WERI-Rb-1 (cell line): ENCODE data around the gene FAM151A.
A peak's percentile ranks its signal among the peaks of the same experiment; 100 is the strongest.

ENCODE experiments used
- DNase-seq: peaks from one replicate; pipeline ENCODE4 v3.0.0-alpha.2; 2020
- H3K27ac ChIP-seq: fragments of 250-450 bp; sonication (Bioruptor Pico); 2 replicates; pipeline ENCODE4 v1.5.1; 2020; ENCODE audit warnings: mild to moderate bottlenecking, moderate library complexity
- H3K27me3 ChIP-seq: fragments of 250-450 bp; sonication (Bioruptor Pico); 2 replicates; pipeline ENCODE4 v1.5.1; 2021; ENCODE audit warnings: mild to moderate bottlenecking, low read depth, moderate library complexity; ENCODE audit not compliant: insufficient read depth, severe bottlenecking
- H3K36me3 ChIP-seq: fragments of 250-450 bp; sonication (Bioruptor Pico); 2 replicates; pipeline ENCODE4 v1.5.1; 2020; ENCODE audit warnings: mild to moderate bottlenecking, moderate library complexity
- H3K4me3 ChIP-seq: 2 replicates; pipeline ENCODE4 v1.5.1; 2011; ENCODE audit warnings: low read depth, mild to moderate bottlenecking, control low read depth, low read length
- H3K9me3 ChIP-seq: fragments of 250-450 bp; sonication (Bioruptor Pico); 2 replicates; pipeline ENCODE4 v1.5.1; 2021; ENCODE audit warnings: mild to moderate bottlenecking, moderate library complexity; ENCODE audit not compliant: severe bottlenecking
- TF ChIP-seq, protein P1 (sequence below): IDR thresholded peaks from 2 replicates; pipeline ENCODE4 v1.5.1; 2011; ENCODE audit warnings: low read depth, mild to moderate bottlenecking, control low read depth, inconsistent platforms, low read length

The FAM151A gene

DNA sequence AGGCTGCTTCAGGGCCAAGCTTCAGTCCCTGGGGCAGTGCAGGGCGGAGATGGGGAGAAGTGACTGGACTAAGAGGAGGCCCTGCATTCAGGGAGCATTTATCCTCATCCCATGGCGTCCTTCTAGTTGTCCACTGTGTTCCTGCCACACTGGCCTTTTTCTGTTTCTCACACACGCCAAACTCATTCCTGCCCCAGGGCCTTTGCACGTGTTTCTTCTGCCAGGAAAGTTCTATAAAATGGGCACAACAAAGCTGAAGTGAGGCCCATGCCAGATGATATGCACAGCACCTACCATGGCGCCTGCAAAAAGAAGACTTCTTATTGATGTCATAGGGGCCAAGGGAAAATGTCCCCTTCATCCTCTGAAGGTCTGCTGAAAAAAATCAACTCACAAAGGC lies 42.5 kb upstream of the FAM151A start:
- Histone ChIP-seq H3K36me3 (no peaks in the 10 kb centered on the region), H3K9me3 (no peaks in the 10 kb centered on the region), H3K27ac (no peak overlapping the region), H3K4me3 (no peak overlapping the region), H3K27me3 (no peaks in the 10 kb centered on the region)
- TF ChIP-seq, protein P1, sequence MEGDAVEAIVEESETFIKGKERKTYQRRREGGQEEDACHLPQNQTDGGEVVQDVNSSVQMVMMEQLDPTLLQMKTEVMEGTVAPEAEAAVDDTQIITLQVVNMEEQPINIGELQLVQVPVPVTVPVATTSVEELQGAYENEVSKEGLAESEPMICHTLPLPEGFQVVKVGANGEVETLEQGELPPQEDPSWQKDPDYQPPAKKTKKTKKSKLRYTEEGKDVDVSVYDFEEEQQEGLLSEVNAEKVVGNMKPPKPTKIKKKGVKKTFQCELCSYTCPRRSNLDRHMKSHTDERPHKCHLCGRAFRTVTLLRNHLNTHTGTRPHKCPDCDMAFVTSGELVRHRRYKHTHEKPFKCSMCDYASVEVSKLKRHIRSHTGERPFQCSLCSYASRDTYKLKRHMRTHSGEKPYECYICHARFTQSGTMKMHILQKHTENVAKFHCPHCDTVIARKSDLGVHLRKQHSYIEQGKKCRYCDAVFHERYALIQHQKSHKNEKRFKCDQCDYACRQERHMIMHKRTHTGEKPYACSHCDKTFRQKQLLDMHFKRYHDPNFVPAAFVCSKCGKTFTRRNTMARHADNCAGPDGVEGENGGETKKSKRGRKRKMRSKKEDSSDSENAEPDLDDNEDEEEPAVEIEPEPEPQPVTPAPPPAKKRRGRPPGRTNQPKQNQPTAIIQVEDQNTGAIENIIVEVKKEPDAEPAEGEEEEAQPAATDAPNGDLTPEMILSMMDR, result no peak
- DNase-seq, result no peak

DNA sequence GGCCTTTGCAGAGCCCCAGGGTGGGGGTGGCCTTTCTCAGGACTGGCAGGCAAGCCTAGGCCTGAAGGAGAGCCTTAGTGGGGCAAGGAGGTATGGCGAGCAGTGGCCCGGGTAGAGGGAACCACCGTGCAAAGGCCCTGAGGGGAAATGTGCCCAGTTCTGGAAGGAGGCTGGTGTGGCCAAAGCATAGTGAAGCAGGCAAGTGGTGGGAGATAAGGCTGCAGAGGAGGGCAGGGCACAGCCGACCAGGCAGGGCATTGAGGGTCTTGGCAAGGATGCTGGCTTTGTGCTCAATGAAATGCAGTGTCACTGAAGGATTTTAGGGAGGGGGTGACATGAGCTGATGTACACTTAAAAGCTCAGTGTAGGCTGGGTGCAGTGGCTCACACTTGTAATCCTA lies 41.0 kb upstream of the FAM151A start:
- TF ChIP-seq, protein P1, result no peak
- Histone ChIP-seq H3K27me3 (no peaks in the 10 kb centered on the region), H3K27ac (no peak overlapping the region), H3K36me3 (no peaks in the 10 kb centered on the region), H3K9me3 (no peaks in the 10 kb centered on the region), H3K4me3 (no peak overlapping the region)
- DNase-seq, result no peak

DNA sequence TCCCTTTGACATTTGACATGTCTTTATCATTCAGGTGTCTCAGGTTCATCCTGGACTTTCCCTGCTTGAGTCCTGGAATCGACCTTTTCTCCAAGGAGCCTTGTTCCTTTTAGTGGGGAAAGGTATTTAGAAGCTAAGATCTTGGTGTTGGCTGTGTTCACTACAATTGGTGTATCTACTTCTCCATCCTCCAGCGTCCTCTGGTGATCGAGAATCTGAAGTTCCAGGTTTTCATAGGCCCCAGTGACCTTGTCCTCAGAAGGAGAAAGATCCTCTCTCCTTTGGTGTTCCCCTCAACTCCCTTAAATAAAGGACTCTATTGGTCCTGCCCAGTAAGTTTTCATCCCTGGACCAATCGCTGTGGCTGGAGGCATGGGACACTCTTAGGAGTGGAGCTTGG lies 40.4 kb upstream of the FAM151A start:
- H3K27me3 ChIP-seq, result no peaks in the 10 kb centered on the region
- no peaks in the 10 kb centered on the region for H3K36me3 ChIP-seq
- H3K9me3 ChIP-seq, result peaks cover 3% of the 10 kb centered on the region
- TF ChIP-seq, protein P1, result peak; percentile 36
- no peak overlapping the region for H3K27ac ChIP-seq
- no peak for DNase-seq
- H3K4me3 ChIP-seq, result no peak overlapping the region

DNA sequence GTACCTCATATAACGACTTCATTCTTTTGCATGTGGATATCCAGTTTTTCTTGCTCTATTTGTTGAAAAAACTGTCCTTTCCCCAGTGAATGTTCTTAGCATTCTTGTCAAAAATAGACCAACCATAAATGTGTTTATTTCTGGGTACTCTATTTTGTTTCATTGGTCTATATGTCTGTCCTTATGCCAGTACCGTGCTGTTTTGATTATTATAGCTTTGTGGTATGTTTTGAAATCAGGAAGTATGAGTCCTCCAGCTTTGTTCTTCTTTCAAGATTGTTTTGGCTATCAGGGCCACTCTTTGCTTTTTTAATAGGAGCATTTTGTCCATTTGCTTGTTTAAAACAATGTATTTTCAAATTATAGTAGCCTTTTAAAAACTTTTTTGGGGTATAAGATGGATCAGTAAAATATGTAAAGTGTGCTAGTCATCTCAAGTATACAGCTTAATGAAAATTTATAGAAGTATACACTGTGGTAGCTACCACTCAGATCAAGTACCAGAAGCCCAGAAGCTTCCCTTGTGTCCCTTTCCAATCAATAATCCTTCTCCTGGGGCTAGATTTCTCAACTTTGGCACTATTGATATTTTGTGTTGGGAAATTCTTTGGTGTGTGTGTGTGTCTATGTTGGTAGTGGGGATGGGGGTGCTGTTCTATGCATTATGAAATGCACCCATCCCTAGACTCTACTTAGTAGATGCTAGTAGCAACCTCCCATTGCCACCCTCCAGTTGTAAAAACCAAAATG lies 35.0 kb upstream of the FAM151A start:
- TF ChIP-seq, protein P1, result no peak
- no peak for DNase-seq
- Histone ChIP-seq H3K27ac (no peak overlapping the region), H3K27me3 (no peaks in the 10 kb centered on the region), H3K4me3 (no peak overlapping the region), H3K36me3 (no peaks in the 10 kb centered on the region), H3K9me3 (peaks cover 11% of the 10 kb centered on the region)

DNA sequence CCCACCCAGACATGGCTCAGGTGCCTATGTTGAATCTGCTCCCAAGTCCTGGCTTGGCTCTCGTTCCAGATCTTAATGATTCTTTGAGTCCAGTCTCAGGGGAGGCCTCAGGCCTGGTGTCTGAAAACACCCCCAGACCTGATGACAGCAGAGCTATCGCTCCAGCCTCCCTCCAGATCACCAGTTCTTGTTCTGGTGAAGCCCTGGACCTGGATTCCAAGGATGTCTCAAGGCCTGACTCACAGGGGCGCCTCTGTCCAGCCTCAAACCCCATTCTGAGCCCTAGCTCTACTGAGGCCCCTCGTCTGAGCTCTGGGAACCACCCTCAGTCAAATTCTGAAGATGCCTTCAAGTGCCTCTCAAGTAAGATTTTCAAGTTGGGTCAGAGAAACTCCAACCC lies 29.7 kb upstream of the FAM151A start:
- H3K4me3 ChIP-seq, result no peak overlapping the region
- H3K9me3 ChIP-seq, result peaks cover under 1% of the 10 kb centered on the region
- no peaks in the 10 kb centered on the region for H3K27me3 ChIP-seq
- H3K36me3 ChIP-seq, result no peaks in the 10 kb centered on the region
- no peak for DNase-seq
- no peak overlapping the region for H3K27ac ChIP-seq
- TF ChIP-seq, protein P1, result no peak

DNA sequence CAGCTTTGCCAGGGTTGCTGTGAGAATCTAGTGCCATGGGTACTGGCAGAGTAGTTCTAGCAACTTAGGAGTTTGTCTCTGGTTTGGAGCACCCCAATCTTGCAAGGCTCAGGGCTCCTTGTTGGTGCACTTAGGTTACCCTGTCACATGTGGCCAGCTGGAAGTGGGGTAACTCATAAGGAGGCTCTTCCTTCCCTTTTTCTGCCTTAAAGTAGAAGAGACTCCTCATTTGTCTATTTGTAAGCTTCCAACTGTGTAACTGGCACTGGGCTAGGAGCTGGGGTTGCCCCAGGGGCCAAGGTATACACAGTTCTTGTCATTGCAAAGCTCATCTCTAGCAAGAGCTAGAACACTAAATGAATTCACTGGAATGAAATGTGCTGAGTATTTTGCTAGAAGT lies 28.8 kb upstream of the FAM151A start:
- TF ChIP-seq, protein P1, result no peak
- no peaks in the 10 kb centered on the region for H3K27me3 ChIP-seq
- no peaks in the 10 kb centered on the region for H3K9me3 ChIP-seq
- no peak for DNase-seq
- H3K36me3 ChIP-seq, result no peaks in the 10 kb centered on the region
- no peak overlapping the region for H3K27ac ChIP-seq
- H3K4me3 ChIP-seq, result no peak overlapping the region
